ENCODE data around the gene CD36. TPM values are rescaled to one million over a fixed set of nuclear protein-coding genes. Genes with fewer than 3 reads are reported as not detected.
A peak's percentile ranks its signal among the peaks of the same experiment; 100 is the strongest.

CD36 gene
- total RNA-seq, 1 experiment from 2014 or later: 0.12 TPM

GRCh38 chr7:80612880-80613279 is 25.6 kb upstream of the CD36 start:
- CTCF ChIA-PET: no interaction called here
- no TSS peak for BruUV-seq (replicated peaks)
- Mint-ChIP-seq H3K9me3 (ENCODE audit: unreplicated experiment) (no peaks in the 10 kb centered on the region), H3K4me1 (ENCODE audit: insufficient read depth, unreplicated experiment) (peaks cover 25% of the 10 kb centered on the region), H3K27ac (ENCODE audit: low read depth, unreplicated experiment) (no peak overlapping the region), H3K36me3 (ENCODE audit: insufficient read depth, unreplicated experiment) (peaks cover 6% of the 10 kb centered on the region), H3K4me3 (ENCODE audit: unreplicated experiment) (no peak overlapping the region), H3K27me3 (ENCODE audit: insufficient read depth, unreplicated experiment) (no peaks in the 10 kb centered on the region)
- no peak for DNase-seq (ENCODE audit: unreplicated experiment)
- no peak for TF ChIP-seq CTCF (IDR thresholded peaks at IDR 0.05; ENCODE audit: unreplicated experiment)
- intact Hi-C loops (cut with micrococcal nuclease): no loop called here
- POLR2A ChIA-PET: interaction anchor here (0.6 to 1.9 kb wide), 3 partner anchors 9 to 113 kb away, joined by 3 to 7 read pairs (median 3); no protein-coding TSS in a partner anchor

GRCh38 chr7:80613519-80613918 is 24.9 kb upstream of the CD36 start:
- Mint-ChIP-seq H3K9me3 (ENCODE audit: unreplicated experiment) (peaks cover 4% of the 10 kb centered on the region), H3K27ac (ENCODE audit: low read depth, unreplicated experiment) (no peak overlapping the region), H3K4me1 (ENCODE audit: insufficient read depth, unreplicated experiment) (peaks cover 25% of the 10 kb centered on the region), H3K4me3 (ENCODE audit: unreplicated experiment) (no peak overlapping the region), H3K36me3 (ENCODE audit: insufficient read depth, unreplicated experiment) (peaks cover 6% of the 10 kb centered on the region), H3K27me3 (ENCODE audit: insufficient read depth, unreplicated experiment) (no peaks in the 10 kb centered on the region)
- intact Hi-C loops (cut with micrococcal nuclease): no loop called here
- ChIA-PET POLR2A (interaction anchor here (0.5 kb wide), 1 partner anchor 334 kb away, joined by 3 read pairs; no protein-coding TSS in a partner anchor), CTCF (no interaction called here)
- no peak for TF ChIP-seq CTCF (IDR thresholded peaks at IDR 0.05; ENCODE audit: unreplicated experiment)
- DNase-seq (ENCODE audit: unreplicated experiment): no peak
- BruUV-seq (replicated peaks): no TSS peak

- H3K4me3 Mint-ChIP-seq (ENCODE audit: unreplicated experiment): no peak overlapping the region
- H3K27me3 Mint-ChIP-seq (ENCODE audit: insufficient read depth, unreplicated experiment): no peaks in the 10 kb centered on the region
- peaks cover 6% of the 10 kb centered on the region for H3K36me3 Mint-ChIP-seq (ENCODE audit: insufficient read depth, unreplicated experiment)
- CTCF ChIA-PET: interaction anchor here (0.7 to 1.2 kb wide), 2 partner anchors 9 to 187 kb away, joined by 4 read pairs; no protein-coding TSS in a partner anchor
- peak overlapping the region; percentile 50 for H3K27ac Mint-ChIP-seq (ENCODE audit: low read depth, unreplicated experiment)
- DNase-seq (ENCODE audit: unreplicated experiment): peak; percentile 56
- no TSS peak for BruUV-seq (replicated peaks)
- POLR2A ChIA-PET: interaction anchor here (1.4 to 1.9 kb wide), 4 partner anchors 9 to 116 kb away, joined by 3 to 6 read pairs (median 6); no protein-coding TSS in a partner anchor
- H3K4me1 Mint-ChIP-seq (ENCODE audit: insufficient read depth, unreplicated experiment): peaks cover 25% of the 10 kb centered on the region
- TF ChIP-seq CTCF (IDR thresholded peaks at IDR 0.05; ENCODE audit: unreplicated experiment): no peak
- intact Hi-C loops (cut with micrococcal nuclease): no loop called here
- H3K9me3 Mint-ChIP-seq (ENCODE audit: unreplicated experiment): peaks cover 8% of the 10 kb centered on the region
Measured at GRCh38 chr7:80614851-80615271, 23.6 kb upstream of the CD36 start.

- no peak for DNase-seq (ENCODE audit: unreplicated experiment)
- BruUV-seq (replicated peaks): no TSS peak
- no peak for TF ChIP-seq CTCF (IDR thresholded peaks at IDR 0.05; ENCODE audit: unreplicated experiment)
- Mint-ChIP-seq H3K27ac (ENCODE audit: low read depth, unreplicated experiment) (no peak overlapping the region), H3K27me3 (ENCODE audit: insufficient read depth, unreplicated experiment) (no peaks in the 10 kb centered on the region), H3K36me3 (ENCODE audit: insufficient read depth, unreplicated experiment) (peaks cover 6% of the 10 kb centered on the region), H3K4me3 (ENCODE audit: unreplicated experiment) (no peak overlapping the region), H3K9me3 (ENCODE audit: unreplicated experiment) (peaks cover 8% of the 10 kb centered on the region), H3K4me1 (ENCODE audit: insufficient read depth, unreplicated experiment) (peaks cover 21% of the 10 kb centered on the region)
- ChIA-PET CTCF (interaction anchor here (0.6 to 0.9 kb wide), 3 partner anchors 57 to 162 kb away, joined by 3 to 5 read pairs (median 4); no protein-coding TSS in a partner anchor), POLR2A (no interaction called here)
- intact Hi-C loops (cut with micrococcal nuclease): no loop called here
Measured at GRCh38 chr7:80618096-80618495, 20.3 kb upstream of the CD36 start.

All from MCF 10A (cell line).